Fibroblast of the aortic adventitia (primary cell): ENCODE measurements around the gene EXD3. TPM values are rescaled to one million over a fixed set of nuclear protein-coding genes. Genes with fewer than 3 reads are reported as not detected.
"Not testable (repeated sequence)": the region's sequence is repeated elsewhere in the genome, so short reads cannot be mapped to it uniquely, and the experiment has no call there.

Experiments used
- DNase-seq: peaks from one replicate; pipeline ENCODE4 v3.0.0-alpha.2; 2010; ENCODE audit warnings: low read depth
- H3K4me3 ChIP-seq: 2 replicates; pipeline ENCODE4 v1.5.1; 2011; ENCODE audit warnings: low read depth, mild to moderate bottlenecking, control low read depth, low read length, moderate library complexity
- CTCF ChIP-seq: IDR thresholded peaks from 2 replicates; pipeline ENCODE4 v1.5.1; 2011; ENCODE audit warnings: mild to moderate bottlenecking, low read length, control low read depth, inconsistent platforms; ENCODE audit not compliant: insufficient read depth
- total RNA-seq: library from RNA; depleted of rRNA; stranded (reverse); fragments of >200 nt; gene quantifications from 2 replicates; pipeline ENCODE4 v1.2.3, GENCODE V29; 2012; ENCODE audit warnings: low replicate concordance

EXD3 gene
- total RNA-seq, 1 donor = 5.2 TPM

GRCh38 chr9:137387114-137387890, 35.7 kb downstream of the EXD3 start:
- no peak overlapping the region for H3K4me3 ChIP-seq
- no peak for DNase-seq
- no peak for TF ChIP-seq CTCF

- DNase-seq, H3K4me3 ChIP-seq: not testable (repeated sequence)
Observed at GRCh38 chr9:137386507-137387113, 36.4 kb downstream of the EXD3 start.

GRCh38 chr9:137385061-137385655, 37.8 kb downstream of the EXD3 start:
- TF ChIP-seq CTCF = no peak
- H3K4me3 ChIP-seq = no peak overlapping the region
- DNase-seq = no peak

GRCh38 chr9:137383784-137384756, 38.9 kb downstream of the EXD3 start:
- TF ChIP-seq CTCF = no peak
- no peak for DNase-seq
- no peak overlapping the region for H3K4me3 ChIP-seq

GRCh38 chr9:137383081-137383783, 39.7 kb downstream of the EXD3 start:
- no peak overlapping the region for H3K4me3 ChIP-seq
- TF ChIP-seq CTCF = no peak
- DNase-seq = no peak

GRCh38 chr9:137382444-137383080, 40.4 kb downstream of the EXD3 start:
- no peak overlapping the region for H3K4me3 ChIP-seq
- TF ChIP-seq CTCF = no peak
- DNase-seq = no peak
